HK-2 (cell line): Measurements from ENCODE around the gene TRMT2A.
A peak's percentile ranks its signal among the peaks of the same experiment; 100 is the strongest.

Experiments
- DNase-seq: peaks from one replicate; pipeline ENCODE4 v3.0.0-alpha.2; 2018; ENCODE audit not compliant: unreplicated experiment

The TRMT2A gene

GRCh38 chr22:20063271-20064139, 53.5 kb downstream of the TRMT2A start:
- DNase-seq, result no peak

DNA sequence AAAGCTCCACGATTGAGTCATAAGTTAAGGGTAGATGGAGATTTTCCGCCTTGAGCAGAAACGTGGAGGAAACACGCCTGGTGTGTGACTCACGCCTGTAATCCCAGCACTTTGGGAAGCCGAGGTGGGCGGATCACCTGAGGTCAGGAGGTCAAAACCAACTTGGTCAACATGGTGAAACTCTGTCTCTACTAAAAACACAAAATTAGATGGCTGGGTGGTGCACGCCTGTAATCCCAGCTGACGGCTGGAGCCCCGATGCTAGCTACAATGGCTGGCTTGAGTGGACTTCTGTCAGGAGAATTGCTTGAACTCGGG, 54.3 kb downstream of the TRMT2A start:
- DNase-seq, result peak; percentile 58

DNA sequence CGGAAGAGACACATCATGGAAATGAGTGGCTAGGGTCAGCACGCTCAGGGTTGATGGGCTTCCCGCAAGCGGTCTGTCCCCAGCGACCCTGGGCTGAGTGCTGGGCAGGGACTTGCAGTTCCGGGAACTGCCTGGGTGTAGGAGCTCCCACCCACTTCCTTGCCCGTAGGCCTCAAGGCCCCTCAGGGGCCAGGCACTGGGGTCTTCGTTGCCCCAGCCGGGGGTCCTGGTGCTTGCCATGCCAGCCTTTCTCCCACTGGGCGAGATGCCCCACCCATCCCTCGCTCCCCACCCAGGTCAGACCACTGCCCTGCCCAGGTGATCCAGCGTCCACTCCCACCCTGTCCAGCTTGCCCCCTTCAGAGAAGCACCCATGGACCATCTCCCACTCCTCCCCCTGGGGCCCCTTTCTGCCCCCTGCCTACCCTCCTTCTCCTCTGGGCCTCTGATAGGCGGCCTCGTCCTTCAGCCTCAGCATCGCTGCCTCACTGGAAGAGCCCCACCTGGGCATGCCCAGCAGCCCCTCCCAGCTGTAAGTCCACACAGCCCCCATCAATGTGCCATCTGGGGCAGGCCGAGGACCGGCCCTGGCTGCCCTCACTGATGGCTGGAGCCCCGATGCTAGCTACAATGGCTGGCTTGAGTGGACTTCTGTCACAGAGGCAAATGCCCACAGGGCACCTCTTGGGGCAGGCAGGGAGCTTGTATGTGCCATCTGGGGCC, 54.8 kb downstream of the TRMT2A start:
- no peak for DNase-seq
